Endodermal cell (in vitro differentiated cells): Measurements from ENCODE around the gene ILRUN. TPM values are rescaled to one million over a fixed set of nuclear protein-coding genes. Genes with fewer than 3 reads are reported as not detected.

Source experiments
- DNase-seq: peaks from one replicate; pipeline ENCODE4 v3.0.0-alpha.2; 2017
- H3K27ac ChIP-seq: 2 replicates; pipeline ENCODE4 v1.5.1; 2013; ENCODE audit warnings: mild to moderate bottlenecking, low read depth, low read length, moderate library complexity
- H3K27me3 ChIP-seq: 2 replicates; pipeline ENCODE4 v1.6.1; 2013; ENCODE audit warnings: mild to moderate bottlenecking, low read length, moderate library complexity; ENCODE audit not compliant: insufficient read depth, control insufficient read depth, poor library complexity, severe bottlenecking
- H3K36me3 ChIP-seq: 2 replicates; pipeline ENCODE4 v1.7.0; 2013; ENCODE audit warnings: mild to moderate bottlenecking, low read length, moderate library complexity; ENCODE audit not compliant: control insufficient read depth, insufficient read depth
- H3K4me1 ChIP-seq: one replicate; pipeline ENCODE4 v1.7.0; 2013; ENCODE audit warnings: low read length; ENCODE audit not compliant: control insufficient read depth, insufficient read depth
- H3K4me3 ChIP-seq: 2 replicates; pipeline ENCODE4 v1.5.1; 2013; ENCODE audit warnings: mild to moderate bottlenecking, low read length, moderate library complexity
- H3K9ac ChIP-seq: 2 replicates; pipeline ENCODE4 v1.6.1; 2013; ENCODE audit warnings: mild to moderate bottlenecking, low read length, moderate library complexity; ENCODE audit not compliant: poor library complexity, severe bottlenecking; ENCODE audit errors: extremely low read depth
- H3K9me3 ChIP-seq: 2 replicates; pipeline ENCODE4 v1.6.1; 2013; ENCODE audit warnings: mild to moderate bottlenecking, low read length, moderate library complexity; ENCODE audit not compliant: control insufficient read depth
- H3K27ac Mint-ChIP-seq: 2 replicates; pipeline ENCODE4 v1.8.0; 2020; ENCODE audit warnings: mixed read lengths
- H3K27me3 Mint-ChIP-seq: 2 replicates; pipeline ENCODE4 v1.8.0; 2021; ENCODE audit warnings: mild to moderate bottlenecking, mixed read lengths; ENCODE audit not compliant: insufficient read depth
- H3K36me3 Mint-ChIP-seq: 2 replicates; pipeline ENCODE4 v1.8.0; 2020; ENCODE audit warnings: low read depth, mixed read lengths
- H3K4me1 Mint-ChIP-seq: 2 replicates; pipeline ENCODE4 v1.8.0; 2020; ENCODE audit warnings: mixed read lengths
- H3K4me3 Mint-ChIP-seq: 2 replicates; pipeline ENCODE4 v1.8.0; 2020; ENCODE audit warnings: mild to moderate bottlenecking, moderate library complexity, mixed read lengths
- H3K9me3 Mint-ChIP-seq: 2 replicates; pipeline ENCODE4 v1.8.0; 2020; ENCODE audit warnings: mild to moderate bottlenecking, mixed read lengths
- WGBS, 2 experiments: methylation state at CpG; one replicate each; pipeline versions ENCODE4 v1.1.5 to v1.1.7; 2013; ENCODE audit warnings: missing lambda C conversion rate in 2 of 2, mixed read lengths in 1 of 2; ENCODE audit not compliant: insufficient coverage in 1 of 2, insufficient read length in 1 of 2; 5-methylcytosine and 5-hydroxymethylcytosine counted together
- total RNA-seq, 2 donors: library from RNA; stranded (reverse); fragmentation: NEBNext Ultra II Directional in 1 of 2; extraction: Animal tissue kit (Norgen Biotek cat#: 25700) in 1 of 2; gene quantifications; 2 replicates in 1 of 2; 3 replicates in 1 of 2; pipeline ENCODE4 v1.2.1, GENCODE V29; 2021
- TF ChIP-seq, protein P1 (sequence below): fragments of 200-600 bp; sonication (generic); conservative IDR thresholded peaks from 2 replicates; pipeline ENCODE4 v1.5.0; 2021; ENCODE audit warnings: antibody characterized with exemption, mild to moderate bottlenecking

The ILRUN gene
- total RNA-seq, 2 donors from 2014 or later, result 73.0 to 90.5 TPM

DNA sequence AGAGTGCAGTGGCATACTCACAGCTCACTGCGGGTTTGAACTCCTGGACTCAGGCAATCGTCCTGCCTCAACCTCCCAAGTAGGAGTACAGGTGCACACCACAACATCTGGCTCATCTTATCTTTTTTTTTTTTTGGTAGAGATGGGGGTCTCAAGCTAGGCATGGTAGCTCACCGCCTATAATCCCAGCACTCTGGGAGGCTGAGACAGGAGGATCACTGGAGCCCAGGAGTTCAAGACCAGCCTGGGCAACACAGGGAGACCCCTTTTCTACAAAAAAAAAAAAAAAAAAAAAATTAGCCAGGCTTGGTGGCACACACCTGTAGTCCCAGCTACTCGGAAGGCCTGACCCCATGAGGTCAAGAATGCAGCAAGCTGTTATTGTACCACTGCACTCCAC lies 31.5 kb downstream of the ILRUN start:
- no peak overlapping the region for H3K4me3 Mint-ChIP-seq
- H3K4me3 ChIP-seq, result no peak overlapping the region
- H3K9me3 ChIP-seq, result no peaks in the 10 kb centered on the region
- no peaks in the 10 kb centered on the region for H3K27me3 Mint-ChIP-seq
- peaks cover 4% of the 10 kb centered on the region for H3K36me3 Mint-ChIP-seq
- no peaks in the 10 kb centered on the region for H3K9me3 Mint-ChIP-seq
- no peaks in the 10 kb centered on the region for H3K36me3 ChIP-seq
- TF ChIP-seq, protein P1, sequence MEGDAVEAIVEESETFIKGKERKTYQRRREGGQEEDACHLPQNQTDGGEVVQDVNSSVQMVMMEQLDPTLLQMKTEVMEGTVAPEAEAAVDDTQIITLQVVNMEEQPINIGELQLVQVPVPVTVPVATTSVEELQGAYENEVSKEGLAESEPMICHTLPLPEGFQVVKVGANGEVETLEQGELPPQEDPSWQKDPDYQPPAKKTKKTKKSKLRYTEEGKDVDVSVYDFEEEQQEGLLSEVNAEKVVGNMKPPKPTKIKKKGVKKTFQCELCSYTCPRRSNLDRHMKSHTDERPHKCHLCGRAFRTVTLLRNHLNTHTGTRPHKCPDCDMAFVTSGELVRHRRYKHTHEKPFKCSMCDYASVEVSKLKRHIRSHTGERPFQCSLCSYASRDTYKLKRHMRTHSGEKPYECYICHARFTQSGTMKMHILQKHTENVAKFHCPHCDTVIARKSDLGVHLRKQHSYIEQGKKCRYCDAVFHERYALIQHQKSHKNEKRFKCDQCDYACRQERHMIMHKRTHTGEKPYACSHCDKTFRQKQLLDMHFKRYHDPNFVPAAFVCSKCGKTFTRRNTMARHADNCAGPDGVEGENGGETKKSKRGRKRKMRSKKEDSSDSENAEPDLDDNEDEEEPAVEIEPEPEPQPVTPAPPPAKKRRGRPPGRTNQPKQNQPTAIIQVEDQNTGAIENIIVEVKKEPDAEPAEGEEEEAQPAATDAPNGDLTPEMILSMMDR, result no peak
- H3K4me1 ChIP-seq, result peaks cover 11% of the 10 kb centered on the region
- H3K27ac Mint-ChIP-seq, result peak overlapping the region; percentile 79
- H3K9ac ChIP-seq, result no peak overlapping the region
- no peak for DNase-seq
- no peaks in the 10 kb centered on the region for H3K27me3 ChIP-seq
- no peak overlapping the region for H3K27ac ChIP-seq
- 84 to 91% methylated on average over 3 of the region's 4 CpGs for WGBS, 2 experiments
- H3K4me1 Mint-ChIP-seq, result peaks cover 28% of the 10 kb centered on the region

GRCh38 chr6:34664256-34664971 lies 32.2 kb downstream of the ILRUN start:
- no peak overlapping the region for H3K4me3 ChIP-seq
- H3K9me3 ChIP-seq, result no peaks in the 10 kb centered on the region
- H3K9ac ChIP-seq, result no peak overlapping the region
- no peaks in the 10 kb centered on the region for H3K27me3 Mint-ChIP-seq
- TF ChIP-seq, protein P1, result no peak
- H3K4me1 Mint-ChIP-seq, result peaks cover 28% of the 10 kb centered on the region
- no peaks in the 10 kb centered on the region for H3K9me3 Mint-ChIP-seq
- peak overlapping the region; percentile 79 for H3K27ac Mint-ChIP-seq
- DNase-seq, result no peak
- no peak overlapping the region for H3K4me3 Mint-ChIP-seq
- peaks cover 11% of the 10 kb centered on the region for H3K4me1 ChIP-seq
- 92 to 100% methylated on average over 4 of the region's 4 CpGs for whole genome bisulfite sequencing, 2 experiments
- H3K36me3 ChIP-seq, result no peaks in the 10 kb centered on the region
- H3K36me3 Mint-ChIP-seq, result peaks cover 4% of the 10 kb centered on the region
- H3K27me3 ChIP-seq, result no peaks in the 10 kb centered on the region
- H3K27ac ChIP-seq, result no peak overlapping the region

GRCh38 chr6:34663831-34664255 lies 32.7 kb downstream of the ILRUN start:
- H3K27ac Mint-ChIP-seq, result no peak overlapping the region
- H3K36me3 ChIP-seq, result no peaks in the 10 kb centered on the region
- no peaks in the 10 kb centered on the region for H3K9me3 ChIP-seq
- no peak overlapping the region for H3K9ac ChIP-seq
- WGBS, 2 experiments, result 90 to 100% methylated on average over 2 to 4 of the region's 5 CpGs
- DNase-seq, result no peak
- TF ChIP-seq, protein P1, result no peak
- H3K27me3 ChIP-seq, result no peaks in the 10 kb centered on the region
- H3K4me3 ChIP-seq, result no peak overlapping the region
- no peak overlapping the region for H3K4me3 Mint-ChIP-seq
- H3K9me3 Mint-ChIP-seq, result no peaks in the 10 kb centered on the region
- peaks cover 4% of the 10 kb centered on the region for H3K36me3 Mint-ChIP-seq
- no peaks in the 10 kb centered on the region for H3K27me3 Mint-ChIP-seq
- H3K4me1 ChIP-seq, result peaks cover 11% of the 10 kb centered on the region
- H3K27ac ChIP-seq, result no peak overlapping the region
- peaks cover 28% of the 10 kb centered on the region for H3K4me1 Mint-ChIP-seq
